ENCODE measurements around the gene CAMTA1. TPM values are rescaled to one million over a fixed set of nuclear protein-coding genes. Genes with fewer than 3 reads are reported as not detected.

The CAMTA1 gene
- total RNA-seq, 1 donor from 2014 or later = 38.1 TPM

DNA sequence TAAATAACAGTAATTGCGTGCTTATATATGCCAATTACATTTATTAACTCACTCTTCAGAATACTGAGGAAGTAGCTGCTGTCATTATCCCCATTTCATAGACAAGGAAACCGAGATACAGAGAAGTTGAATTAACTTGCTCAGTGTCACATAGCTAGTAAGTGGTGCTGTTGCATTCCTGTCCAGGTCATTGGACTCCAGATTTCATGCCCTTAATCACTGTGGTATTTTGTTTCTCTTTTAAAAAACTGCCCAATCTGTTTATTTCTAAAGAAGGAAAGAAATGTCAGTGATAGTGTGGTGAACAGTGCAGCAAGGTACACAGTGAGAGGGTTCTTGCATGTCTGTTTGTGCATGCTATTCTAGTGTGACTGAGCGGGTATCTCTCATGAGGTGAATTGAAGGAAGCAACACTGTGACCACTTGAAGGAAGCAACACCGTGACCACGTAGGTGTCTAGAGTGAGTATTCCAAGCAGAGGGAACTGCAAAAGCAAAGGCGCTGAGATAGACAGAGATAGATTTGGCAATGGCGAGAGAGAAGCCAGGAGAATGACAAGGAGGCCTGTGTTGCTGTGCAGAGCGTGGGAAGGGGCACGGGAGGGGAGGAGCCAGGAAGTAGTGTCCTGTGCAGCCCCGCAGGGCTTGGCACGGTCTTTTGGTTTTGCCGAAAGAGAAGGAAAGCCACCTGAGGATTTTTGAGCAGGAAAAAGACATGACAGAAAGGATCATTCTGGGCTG lies 95.9 kb downstream of the CAMTA1 start:
- H3K27ac ChIP-seq (ENCODE audit: low read depth, low read length) = no peak overlapping the region
- no peak overlapping the region for H3K4me3 ChIP-seq (ENCODE audit: low read length in 3 of 3)
- H3K9ac ChIP-seq (ENCODE audit: low read depth in 1 of 3, low read length in 3 of 3) = no peak overlapping the region
- no peaks in the 10 kb centered on the region for H3K4me1 ChIP-seq (ENCODE audit: control insufficient read depth in 3 of 3, insufficient read depth in 3 of 3, low read length in 3 of 3)
- peaks cover 0 to 6% (median 0%) of the 10 kb centered on the region in 3 donors for H3K36me3 ChIP-seq (ENCODE audit: control insufficient read depth in 3 of 3, insufficient read depth in 3 of 3, low read length in 3 of 3)
- no peaks in the 10 kb centered on the region for H3K27me3 ChIP-seq (ENCODE audit: control insufficient read depth in 3 of 3, insufficient read depth in 3 of 3, low read length in 3 of 3)
- H3K9me3 ChIP-seq (ENCODE audit: control insufficient read depth in 3 of 3, low read length in 3 of 3) = no peaks in the 10 kb centered on the region

- H3K36me3 ChIP-seq (ENCODE audit: control insufficient read depth in 3 of 3, insufficient read depth in 3 of 3, low read length in 3 of 3) = no peaks in the 10 kb centered on the region
Measured at GRCh38 chr1:6882414-6882813, 97.2 kb downstream of the CAMTA1 start.

DNA sequence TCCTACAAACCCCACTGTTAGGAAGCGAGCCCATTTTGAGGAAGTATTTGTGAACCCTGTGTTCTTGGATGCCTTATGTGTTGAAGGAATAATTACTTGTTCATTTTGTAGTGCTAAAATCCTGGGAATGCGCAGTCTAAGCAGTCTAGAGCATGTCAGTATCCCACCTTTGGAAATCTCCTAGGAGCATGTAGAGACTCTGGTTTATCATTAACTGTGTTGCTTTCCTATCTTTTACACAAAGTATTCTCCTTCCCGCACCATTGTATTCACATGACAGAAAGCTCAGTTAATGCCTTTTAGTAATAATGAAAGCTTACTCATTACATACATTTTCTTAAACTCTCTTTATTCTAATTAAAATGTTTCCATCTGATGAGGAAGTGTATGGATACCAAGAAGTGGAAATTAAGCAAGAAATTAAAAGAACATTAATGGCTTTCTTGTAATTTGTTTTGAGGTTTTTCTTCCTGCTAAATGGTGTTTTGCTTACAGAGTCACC lies 99.4 kb downstream of the CAMTA1 start:
- H3K4me1 ChIP-seq (ENCODE audit: control insufficient read depth in 3 of 3, insufficient read depth in 3 of 3, low read length in 3 of 3) = no peaks in the 10 kb centered on the region
- no peak overlapping the region for H3K27ac ChIP-seq (ENCODE audit: low read depth, low read length)
- H3K36me3 ChIP-seq (ENCODE audit: control insufficient read depth in 3 of 3, insufficient read depth in 3 of 3, low read length in 3 of 3) = peaks cover 0 to 2% (median 0%) of the 10 kb centered on the region in 3 donors
- H3K27me3 ChIP-seq (ENCODE audit: control insufficient read depth in 3 of 3, insufficient read depth in 3 of 3, low read length in 3 of 3) = no peaks in the 10 kb centered on the region
- no peak overlapping the region for H3K9ac ChIP-seq (ENCODE audit: low read depth in 1 of 3, low read length in 3 of 3)
- H3K4me3 ChIP-seq (ENCODE audit: low read length in 3 of 3) = no peak overlapping the region
- no peaks in the 10 kb centered on the region for H3K9me3 ChIP-seq (ENCODE audit: control insufficient read depth in 3 of 3, low read length in 3 of 3)

More at GRCh38 chr1:6882414-6882813, 97.2 kb downstream of the CAMTA1 start:
- no peaks in the 10 kb centered on the region for H3K9me3 ChIP-seq (ENCODE audit: control insufficient read depth in 3 of 3, low read length in 3 of 3)
- H3K4me1 ChIP-seq (ENCODE audit: control insufficient read depth in 3 of 3, insufficient read depth in 3 of 3, low read length in 3 of 3) = no peaks in the 10 kb centered on the region
- H3K27me3 ChIP-seq (ENCODE audit: control insufficient read depth in 3 of 3, insufficient read depth in 3 of 3, low read length in 3 of 3) = no peaks in the 10 kb centered on the region
- no peak overlapping the region for H3K4me3 ChIP-seq (ENCODE audit: low read length in 3 of 3)
- H3K9ac ChIP-seq (ENCODE audit: low read depth in 1 of 3, low read length in 3 of 3) = no peak overlapping the region
- H3K27ac ChIP-seq (ENCODE audit: low read depth, low read length) = no peak overlapping the region

- no peak overlapping the region for H3K27ac ChIP-seq (ENCODE audit: low read depth, low read length)
Measured at GRCh38 chr1:6885426-6885825, 100.2 kb downstream of the CAMTA1 start.

DNA sequence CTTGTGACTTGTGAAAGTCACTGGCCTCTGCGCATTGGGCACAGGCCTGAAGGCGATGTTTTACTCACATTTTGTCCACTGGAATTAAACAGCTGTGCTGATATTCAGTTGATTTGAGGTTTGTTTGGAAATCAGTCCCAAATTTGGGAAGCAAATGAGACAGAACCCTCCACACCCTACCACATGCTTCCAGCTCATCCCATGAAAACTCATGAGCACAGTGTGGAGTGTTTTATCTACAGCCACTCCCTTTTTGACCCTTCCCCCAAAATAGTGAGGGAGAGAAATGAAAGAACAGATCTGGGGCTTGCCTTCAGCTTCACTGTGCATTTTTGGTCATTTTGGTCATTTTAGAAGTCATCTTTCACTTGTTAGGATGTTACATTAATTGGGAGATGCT lies 101.3 kb downstream of the CAMTA1 start:
- H3K4me3 ChIP-seq (ENCODE audit: low read length in 3 of 3) = no peak overlapping the region
- H3K36me3 ChIP-seq (ENCODE audit: control insufficient read depth in 3 of 3, insufficient read depth in 3 of 3, low read length in 3 of 3) = peaks cover 0 to 2% (median 0%) of the 10 kb centered on the region in 3 donors
- no peaks in the 10 kb centered on the region for H3K9me3 ChIP-seq (ENCODE audit: control insufficient read depth in 3 of 3, low read length in 3 of 3)
- H3K27me3 ChIP-seq (ENCODE audit: control insufficient read depth in 3 of 3, insufficient read depth in 3 of 3, low read length in 3 of 3) = no peaks in the 10 kb centered on the region
- H3K9ac ChIP-seq (ENCODE audit: low read depth in 1 of 3, low read length in 3 of 3) = no peak overlapping the region
- H3K4me1 ChIP-seq (ENCODE audit: control insufficient read depth in 3 of 3, insufficient read depth in 3 of 3, low read length in 3 of 3) = no peaks in the 10 kb centered on the region
- no peak overlapping the region for H3K27ac ChIP-seq (ENCODE audit: low read depth, low read length)

More at GRCh38 chr1:6885426-6885825, 100.2 kb downstream of the CAMTA1 start:
- Histone ChIP-seq H3K4me1 (ENCODE audit: control insufficient read depth in 3 of 3, insufficient read depth in 3 of 3, low read length in 3 of 3) (no peaks in the 10 kb centered on the region), H3K36me3 (ENCODE audit: control insufficient read depth in 3 of 3, insufficient read depth in 3 of 3, low read length in 3 of 3) (peaks cover 0 to 2% (median 0%) of the 10 kb centered on the region in 3 donors), H3K9me3 (ENCODE audit: control insufficient read depth in 3 of 3, low read length in 3 of 3) (no peaks in the 10 kb centered on the region), H3K27me3 (ENCODE audit: control insufficient read depth in 3 of 3, insufficient read depth in 3 of 3, low read length in 3 of 3) (no peaks in the 10 kb centered on the region), H3K4me3 (ENCODE audit: low read length in 3 of 3) (no peak overlapping the region), H3K9ac (ENCODE audit: low read depth in 1 of 3, low read length in 3 of 3) (no peak overlapping the region)

GRCh38 chr1:6888268-6888667 lies 103.0 kb downstream of the CAMTA1 start:
- peaks cover 0 to 4% (median 2%) of the 10 kb centered on the region in 3 donors for H3K36me3 ChIP-seq (ENCODE audit: control insufficient read depth in 3 of 3, insufficient read depth in 3 of 3, low read length in 3 of 3)
- no peaks in the 10 kb centered on the region for H3K4me1 ChIP-seq (ENCODE audit: control insufficient read depth in 3 of 3, insufficient read depth in 3 of 3, low read length in 3 of 3)
- no peak overlapping the region for H3K27ac ChIP-seq (ENCODE audit: low read depth, low read length)
- no peak overlapping the region for H3K4me3 ChIP-seq (ENCODE audit: low read length in 3 of 3)
- H3K9me3 ChIP-seq (ENCODE audit: control insufficient read depth in 3 of 3, low read length in 3 of 3) = no peaks in the 10 kb centered on the region
- H3K27me3 ChIP-seq (ENCODE audit: control insufficient read depth in 3 of 3, insufficient read depth in 3 of 3, low read length in 3 of 3) = no peaks in the 10 kb centered on the region
- H3K9ac ChIP-seq (ENCODE audit: low read depth in 1 of 3, low read length in 3 of 3) = no peak overlapping the region

DNA sequence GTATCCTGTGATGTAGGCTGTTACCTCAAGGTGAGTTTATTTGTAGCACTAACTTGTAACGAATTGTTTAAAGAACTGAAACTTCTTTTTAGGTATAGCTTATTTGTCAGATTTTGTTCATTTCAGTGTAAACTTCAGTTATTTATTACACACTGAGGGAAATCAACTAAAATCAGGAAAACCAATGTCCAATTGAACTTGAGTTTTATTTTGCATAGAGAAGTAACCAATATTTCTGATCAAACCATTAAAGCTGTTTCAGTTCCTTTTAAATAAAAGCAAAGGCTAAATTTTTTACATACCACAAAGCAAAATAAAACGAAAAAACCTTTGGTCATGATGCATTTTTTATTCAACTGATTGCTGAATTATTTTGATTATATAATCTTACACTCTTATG lies 103.6 kb downstream of the CAMTA1 start:
- Histone ChIP-seq H3K9me3 (ENCODE audit: control insufficient read depth in 3 of 3, low read length in 3 of 3) (no peaks in the 10 kb centered on the region), H3K36me3 (ENCODE audit: control insufficient read depth in 3 of 3, insufficient read depth in 3 of 3, low read length in 3 of 3) (peaks cover 0 to 4% (median 2%) of the 10 kb centered on the region in 3 donors), H3K4me1 (ENCODE audit: control insufficient read depth in 3 of 3, insufficient read depth in 3 of 3, low read length in 3 of 3) (no peaks in the 10 kb centered on the region), H3K4me3 (ENCODE audit: low read length in 3 of 3) (no peak overlapping the region), H3K27ac (ENCODE audit: low read depth, low read length) (no peak overlapping the region), H3K27me3 (ENCODE audit: control insufficient read depth in 3 of 3, insufficient read depth in 3 of 3, low read length in 3 of 3) (no peaks in the 10 kb centered on the region), H3K9ac (ENCODE audit: low read depth in 1 of 3, low read length in 3 of 3) (no peak overlapping the region)

- no peaks in the 10 kb centered on the region for H3K9me3 ChIP-seq (ENCODE audit: control insufficient read depth in 3 of 3, low read length in 3 of 3)
Measured at GRCh38 chr1:6889875-6890480, 104.7 kb downstream of the CAMTA1 start.

DNA sequence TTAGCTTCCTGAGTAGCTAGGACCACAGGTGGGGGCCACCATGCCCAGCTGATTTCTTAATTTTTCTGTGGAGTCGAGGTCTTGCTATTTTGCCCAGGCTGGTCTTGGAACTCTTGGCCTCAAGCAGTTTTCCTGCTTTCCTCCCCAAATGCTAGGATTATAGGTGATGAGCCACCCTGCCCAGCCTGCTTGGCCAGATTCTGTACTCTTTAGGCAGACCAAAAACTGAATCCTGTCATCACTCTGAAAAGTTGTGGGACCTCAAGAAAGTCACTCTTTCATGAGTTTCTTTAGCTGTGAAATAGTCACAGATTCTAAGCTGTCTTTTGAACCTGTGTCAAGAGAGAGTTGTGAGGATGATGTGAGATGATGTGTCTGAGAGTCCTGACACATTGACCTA lies 105.4 kb downstream of the CAMTA1 start:
- H3K4me1 ChIP-seq (ENCODE audit: control insufficient read depth in 3 of 3, insufficient read depth in 3 of 3, low read length in 3 of 3) = no peaks in the 10 kb centered on the region
- H3K4me3 ChIP-seq (ENCODE audit: low read length in 3 of 3) = no peak overlapping the region
- H3K27me3 ChIP-seq (ENCODE audit: control insufficient read depth in 3 of 3, insufficient read depth in 3 of 3, low read length in 3 of 3) = no peaks in the 10 kb centered on the region
- H3K9ac ChIP-seq (ENCODE audit: low read depth in 1 of 3, low read length in 3 of 3) = no peak overlapping the region
- H3K27ac ChIP-seq (ENCODE audit: low read depth, low read length) = no peak overlapping the region
- H3K36me3 ChIP-seq (ENCODE audit: control insufficient read depth in 3 of 3, insufficient read depth in 3 of 3, low read length in 3 of 3) = peaks cover 0 to 4% (median 2%) of the 10 kb centered on the region in 3 donors
- H3K9me3 ChIP-seq (ENCODE audit: control insufficient read depth in 3 of 3, low read length in 3 of 3) = no peaks in the 10 kb centered on the region

More at GRCh38 chr1:6889875-6890480, 104.7 kb downstream of the CAMTA1 start:
- Histone ChIP-seq H3K27ac (ENCODE audit: low read depth, low read length) (no peak overlapping the region), H3K4me3 (ENCODE audit: low read length in 3 of 3) (no peak overlapping the region), H3K27me3 (ENCODE audit: control insufficient read depth in 3 of 3, insufficient read depth in 3 of 3, low read length in 3 of 3) (no peaks in the 10 kb centered on the region), H3K4me1 (ENCODE audit: control insufficient read depth in 3 of 3, insufficient read depth in 3 of 3, low read length in 3 of 3) (no peaks in the 10 kb centered on the region), H3K9ac (ENCODE audit: low read depth in 1 of 3, low read length in 3 of 3) (no peak overlapping the region), H3K36me3 (ENCODE audit: control insufficient read depth in 3 of 3, insufficient read depth in 3 of 3, low read length in 3 of 3) (peaks cover 0 to 4% (median 2%) of the 10 kb centered on the region in 3 donors)
